GM19397 (cell line): Measurements from ENCODE around the gene UBR7.
"Not testable (repeated sequence)": the region's sequence is repeated elsewhere in the genome, so short reads cannot be mapped to it uniquely, and the experiment has no call there.

Experiments
- ATAC-seq: cut with Tn5 transposase; IDR thresholded peaks from one replicate; pipeline ENCODE4 v1.9.1; 2021; ENCODE audit warnings: mild to moderate bottlenecking, moderate library complexity; ENCODE audit not compliant: unreplicated experiment

The UBR7 gene, protein sequence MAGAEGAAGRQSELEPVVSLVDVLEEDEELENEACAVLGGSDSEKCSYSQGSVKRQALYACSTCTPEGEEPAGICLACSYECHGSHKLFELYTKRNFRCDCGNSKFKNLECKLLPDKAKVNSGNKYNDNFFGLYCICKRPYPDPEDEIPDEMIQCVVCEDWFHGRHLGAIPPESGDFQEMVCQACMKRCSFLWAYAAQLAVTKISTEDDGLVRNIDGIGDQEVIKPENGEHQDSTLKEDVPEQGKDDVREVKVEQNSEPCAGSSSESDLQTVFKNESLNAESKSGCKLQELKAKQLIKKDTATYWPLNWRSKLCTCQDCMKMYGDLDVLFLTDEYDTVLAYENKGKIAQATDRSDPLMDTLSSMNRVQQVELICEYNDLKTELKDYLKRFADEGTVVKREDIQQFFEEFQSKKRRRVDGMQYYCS

DNA sequence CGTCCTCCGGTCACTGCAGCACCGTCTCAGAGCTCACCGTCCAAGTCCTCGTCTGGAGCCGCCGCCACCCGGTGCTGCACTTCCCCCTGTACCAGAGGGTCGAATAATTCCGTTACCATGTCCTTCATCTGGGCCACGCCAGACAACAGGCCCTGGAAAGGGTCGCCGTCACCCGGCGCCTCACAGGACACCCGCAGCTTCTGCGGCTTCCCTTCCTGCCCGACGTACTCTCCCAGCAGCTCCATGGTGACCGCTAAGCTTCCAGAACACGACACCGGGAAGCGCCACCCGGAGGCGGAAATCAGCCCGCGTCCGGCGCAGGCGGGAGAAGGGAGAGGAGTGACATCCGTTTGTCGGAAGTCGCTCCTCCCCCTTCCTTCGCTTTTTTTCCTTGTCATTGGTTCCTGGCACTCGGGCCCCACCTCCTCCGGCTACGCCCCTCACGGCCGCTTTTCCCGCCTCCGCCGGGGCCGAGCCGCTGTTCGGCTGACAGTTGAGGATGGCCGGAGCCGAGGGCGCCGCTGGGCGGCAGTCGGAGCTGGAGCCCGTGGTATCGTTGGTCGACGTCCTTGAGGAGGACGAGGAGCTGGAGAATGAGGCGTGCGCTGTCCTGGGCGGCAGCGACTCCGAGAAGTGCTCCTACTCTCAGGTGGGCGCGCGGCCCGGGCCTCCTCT, at the start of gene UBR7, which contains the start of gene GON7:
UBR7 (plus strand) TSS at position 464 of the 675 bp plus-strand sequence; CDS start at position 500, 36 bp downstream.
GON7 (minus strand) TSS at position 273 of the 675 bp plus-strand sequence; CDS start at position 245, 28 bp downstream.
- peak; percentile 85 for ATAC-seq

- ATAC-seq = not testable (repeated sequence)
These were observed 48.7 kb upstream of the UBR7 start for GRCh38 chr14:93158349-93158748.

DNA sequence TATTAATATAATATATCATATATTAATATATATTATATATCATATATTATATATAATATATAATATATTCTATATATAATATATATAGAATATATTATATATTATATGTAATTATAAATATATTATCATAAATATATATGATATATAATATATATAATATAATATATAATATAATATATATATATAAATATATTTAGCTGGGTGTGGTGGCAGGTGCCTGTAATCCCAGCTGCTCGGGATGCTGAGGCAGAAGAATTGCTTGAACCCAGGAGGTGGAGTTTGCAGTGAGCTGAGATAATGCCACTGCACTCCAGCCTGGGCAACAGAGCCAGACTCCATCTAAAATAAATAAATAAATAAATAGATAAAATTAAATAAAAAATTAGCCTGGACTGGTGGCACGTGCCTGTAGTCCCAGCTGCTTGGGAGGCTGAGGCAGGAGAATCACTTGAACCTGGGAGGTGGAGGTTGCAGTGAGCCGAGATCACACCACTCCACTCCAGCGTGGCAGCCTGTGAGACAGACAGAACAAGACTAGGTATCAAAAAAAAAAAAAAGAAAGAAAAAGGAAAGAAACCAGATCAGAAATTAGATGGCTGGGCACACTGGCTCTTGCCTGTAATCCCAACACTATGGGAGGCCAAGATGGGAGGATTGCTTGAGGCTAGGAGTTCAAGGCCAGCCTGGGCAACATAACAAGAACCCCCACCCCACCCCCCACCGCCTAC, 47.3 kb upstream of the UBR7 start:
- not testable (repeated sequence) for ATAC-seq

GRCh38 chr14:93160353-93160801, 46.7 kb upstream of the UBR7 start:
- ATAC-seq = no peak

DNA sequence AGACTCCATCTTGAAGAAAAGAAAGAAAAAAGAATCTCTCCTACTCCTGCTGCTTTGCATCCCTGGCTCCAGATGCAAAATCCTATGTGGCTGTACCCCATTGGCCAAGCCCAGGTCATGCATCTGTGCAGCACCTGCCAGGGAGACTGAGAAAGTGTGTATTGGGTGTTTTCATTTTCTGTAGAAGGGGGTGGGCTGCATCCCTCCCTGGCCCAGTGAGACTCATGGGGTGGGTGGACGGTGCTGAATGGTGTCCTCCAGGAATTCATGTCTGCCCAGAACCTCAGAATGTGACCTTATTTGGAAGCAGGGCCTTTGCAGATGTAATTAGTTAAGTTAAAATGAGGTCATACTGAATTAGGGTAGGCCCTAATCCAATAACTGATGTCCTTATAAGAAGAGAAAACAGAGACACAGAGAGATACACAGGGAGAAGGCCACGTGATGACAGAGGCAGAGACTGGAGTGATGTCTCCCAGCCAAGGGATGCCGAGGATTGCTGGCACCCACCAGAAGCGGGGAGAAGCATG, 45.6 kb upstream of the UBR7 start:
- ATAC-seq = no peak

DNA sequence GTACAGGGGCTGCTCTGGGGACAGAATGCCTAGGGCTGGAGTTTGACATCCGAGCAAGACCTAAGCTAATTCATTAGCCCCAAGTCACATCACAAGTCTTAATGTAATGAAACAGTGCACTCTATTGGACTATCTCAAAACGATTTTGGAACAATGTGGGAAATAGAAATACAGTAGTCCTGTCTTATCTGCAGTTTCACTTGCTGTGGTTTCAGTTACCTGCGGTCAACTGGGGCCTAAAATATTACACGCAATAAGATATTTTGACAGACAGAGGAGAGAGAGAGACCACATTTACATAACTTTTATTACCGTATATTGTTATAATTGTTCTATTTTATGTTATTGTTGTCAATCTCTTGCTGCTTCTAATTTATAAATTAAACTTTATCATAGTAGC, 43.5 kb upstream of the UBR7 start:
- ATAC-seq = no peak

DNA sequence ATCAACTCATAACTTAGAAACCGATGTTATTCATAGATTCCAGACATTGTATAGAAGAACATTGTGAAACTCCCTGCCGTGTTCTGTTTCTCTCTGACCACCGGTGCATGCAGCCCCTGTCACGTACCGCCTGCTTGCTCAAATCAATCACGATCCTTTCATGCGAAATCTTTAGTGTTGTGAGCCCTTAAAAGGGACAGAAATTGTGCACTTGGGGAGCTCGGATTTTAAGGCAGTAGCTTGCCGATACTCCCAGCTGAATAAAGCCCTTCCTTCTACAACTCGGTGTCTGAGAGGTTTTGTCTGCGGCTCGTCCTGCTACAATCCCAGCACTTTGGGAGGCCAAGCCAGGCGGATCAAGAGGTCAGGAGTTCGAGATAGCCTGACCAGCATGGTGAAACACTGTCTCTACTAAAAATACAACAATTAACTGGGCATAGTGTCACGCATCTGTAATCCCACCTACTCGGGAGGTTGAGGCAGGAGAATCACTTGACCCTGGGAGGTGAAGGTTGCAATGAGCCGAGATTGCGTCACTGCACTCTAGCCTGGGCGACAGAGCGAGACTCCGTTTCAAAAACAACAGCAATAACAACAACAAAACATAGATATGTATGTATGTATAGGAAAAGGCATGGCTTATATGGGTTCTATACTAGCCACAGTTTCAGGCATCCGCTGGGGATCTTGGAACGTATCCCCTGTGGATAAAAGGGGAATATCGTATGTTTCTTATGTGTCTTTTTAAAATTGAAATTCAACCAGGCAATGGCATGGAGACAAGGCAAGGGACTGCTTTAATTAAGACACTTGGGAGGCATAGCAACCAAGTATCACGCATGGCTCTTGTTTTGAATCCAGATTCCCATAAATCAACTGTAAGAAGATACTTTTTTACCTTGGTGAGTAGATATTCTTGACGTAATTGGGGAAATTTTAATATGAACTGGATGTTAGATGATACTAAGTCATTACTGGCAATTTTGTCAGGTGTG, 41.5 kb upstream of the UBR7 start:
- ATAC-seq = not testable (repeated sequence)

DNA sequence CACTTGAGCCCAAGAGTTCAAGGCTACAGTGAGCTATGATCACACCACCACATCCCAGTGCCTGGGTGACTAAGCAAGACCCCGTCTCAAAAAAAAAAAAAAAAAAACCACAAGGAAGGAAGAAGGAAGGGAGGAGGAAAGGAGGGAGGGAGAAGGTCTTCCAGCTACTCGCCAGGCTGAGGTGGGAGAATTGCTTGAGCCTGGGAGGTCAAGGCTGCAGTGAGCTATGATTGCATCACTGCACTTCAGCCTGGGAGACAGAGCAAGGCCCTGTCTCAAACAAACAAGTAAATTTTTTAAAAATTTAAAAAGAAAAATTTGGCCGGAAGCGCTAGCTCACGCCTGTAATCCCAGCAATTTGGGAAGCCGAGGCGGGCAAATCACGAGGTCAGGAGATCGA, 38.4 kb upstream of the UBR7 start:
- not testable (repeated sequence) for ATAC-seq

GRCh38 chr14:93169619-93170018, 37.4 kb upstream of the UBR7 start:
- ATAC-seq = not testable (repeated sequence)

DNA sequence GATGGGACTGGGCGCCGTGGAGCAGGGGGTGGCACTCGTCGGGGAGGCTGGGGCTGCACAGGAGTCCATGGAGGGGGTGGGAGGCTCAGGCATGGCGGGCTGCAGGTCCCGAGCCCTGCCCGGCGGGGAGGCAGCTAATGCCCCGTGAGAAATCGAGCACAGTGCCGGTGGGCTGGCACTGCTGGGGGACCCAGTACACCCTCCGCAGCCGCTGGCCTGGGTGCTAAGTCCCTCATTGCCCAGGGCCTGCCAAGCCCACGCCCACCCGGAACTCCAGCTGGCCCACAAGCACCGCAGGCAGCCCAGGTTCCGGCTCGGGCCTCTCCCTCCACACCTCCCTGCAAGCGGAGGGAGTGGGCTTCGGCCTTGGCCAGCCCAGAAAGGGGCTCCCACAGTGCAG, 36.9 kb upstream of the UBR7 start:
- ATAC-seq = not testable (repeated sequence)

- no peak for ATAC-seq
These were observed 35.7 kb upstream of the UBR7 start for GRCh38 chr14:93171376-93171775.

DNA sequence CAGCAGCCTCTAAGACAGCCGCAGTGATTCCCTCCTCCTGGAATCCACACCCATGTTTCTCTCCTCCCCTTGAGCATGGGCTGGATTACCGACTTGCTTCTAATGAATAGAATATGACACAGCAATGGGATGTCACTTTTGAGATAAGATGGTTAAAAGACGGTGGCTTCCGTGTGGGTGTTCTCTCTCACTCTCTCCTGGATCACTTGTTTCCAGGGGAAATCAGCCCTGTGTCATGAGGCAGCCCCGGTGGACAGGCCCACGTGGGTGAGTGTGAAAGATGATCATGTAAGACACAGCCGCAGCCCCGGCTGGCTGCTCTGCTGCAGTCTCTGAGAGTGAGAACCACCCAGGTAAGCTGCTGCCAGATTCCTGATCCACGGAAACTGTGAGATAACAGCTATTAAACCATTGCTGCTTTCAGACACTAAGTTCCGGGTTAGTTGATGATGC, 33.1 kb upstream of the UBR7 start:
- no peak for ATAC-seq

GRCh38 chr14:93174731-93175130, 32.3 kb upstream of the UBR7 start:
- ATAC-seq = not testable (repeated sequence)

DNA sequence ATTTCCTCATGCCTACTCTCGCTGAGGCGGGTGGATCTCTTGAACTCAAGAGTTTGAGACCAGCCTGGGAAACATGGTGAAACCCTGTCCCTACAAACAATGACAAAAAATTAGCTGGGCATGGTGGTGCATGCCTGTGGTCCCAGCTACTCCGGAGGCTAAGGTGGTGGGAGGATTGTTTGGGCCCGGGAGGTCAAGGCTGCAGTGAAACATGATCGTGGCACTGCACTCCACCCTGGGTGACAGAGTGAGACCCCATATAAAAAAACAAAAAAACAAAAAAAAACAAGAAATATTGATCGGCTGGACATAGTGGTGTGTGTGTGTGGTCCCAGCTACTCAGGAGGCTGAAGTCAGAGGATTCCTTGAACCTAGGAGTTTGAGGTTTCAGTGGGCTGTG, 31.6 kb upstream of the UBR7 start:
- ATAC-seq = no peak

DNA sequence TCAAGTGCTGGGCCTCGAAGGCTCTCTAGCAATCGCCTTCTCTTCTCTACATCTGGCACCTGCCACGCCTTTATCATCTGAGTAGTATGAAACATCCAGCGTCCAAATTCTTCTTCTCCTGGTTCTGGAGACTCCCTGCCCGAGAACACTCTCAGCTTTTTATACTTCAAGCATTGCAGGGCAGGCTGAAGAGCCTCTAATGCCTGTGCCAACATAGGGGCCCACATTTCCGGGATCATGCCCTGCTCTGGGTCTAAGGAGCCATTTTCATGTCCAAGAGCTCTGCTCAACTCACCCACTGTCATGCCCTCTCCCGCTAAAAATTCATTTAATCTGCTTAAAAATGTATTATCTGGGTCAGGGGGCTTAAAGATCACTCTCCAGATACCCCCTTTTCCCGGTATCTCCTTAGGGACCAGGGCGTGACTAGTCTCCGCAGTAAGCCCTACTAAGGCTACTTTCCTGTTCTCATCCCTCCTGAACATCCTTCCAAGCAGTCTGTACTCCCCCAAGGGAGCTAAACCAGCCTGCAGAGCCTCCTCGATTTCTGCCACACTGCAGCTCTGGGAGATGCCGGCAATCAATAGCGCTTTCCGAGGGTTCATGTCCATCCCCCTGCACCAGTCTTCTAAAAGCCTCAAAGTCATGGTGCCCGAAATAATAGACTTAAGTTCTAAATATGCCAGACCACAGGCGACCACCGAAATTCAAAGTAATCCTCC, 23.3 kb upstream of the UBR7 start:
- ATAC-seq = no peak

DNA sequence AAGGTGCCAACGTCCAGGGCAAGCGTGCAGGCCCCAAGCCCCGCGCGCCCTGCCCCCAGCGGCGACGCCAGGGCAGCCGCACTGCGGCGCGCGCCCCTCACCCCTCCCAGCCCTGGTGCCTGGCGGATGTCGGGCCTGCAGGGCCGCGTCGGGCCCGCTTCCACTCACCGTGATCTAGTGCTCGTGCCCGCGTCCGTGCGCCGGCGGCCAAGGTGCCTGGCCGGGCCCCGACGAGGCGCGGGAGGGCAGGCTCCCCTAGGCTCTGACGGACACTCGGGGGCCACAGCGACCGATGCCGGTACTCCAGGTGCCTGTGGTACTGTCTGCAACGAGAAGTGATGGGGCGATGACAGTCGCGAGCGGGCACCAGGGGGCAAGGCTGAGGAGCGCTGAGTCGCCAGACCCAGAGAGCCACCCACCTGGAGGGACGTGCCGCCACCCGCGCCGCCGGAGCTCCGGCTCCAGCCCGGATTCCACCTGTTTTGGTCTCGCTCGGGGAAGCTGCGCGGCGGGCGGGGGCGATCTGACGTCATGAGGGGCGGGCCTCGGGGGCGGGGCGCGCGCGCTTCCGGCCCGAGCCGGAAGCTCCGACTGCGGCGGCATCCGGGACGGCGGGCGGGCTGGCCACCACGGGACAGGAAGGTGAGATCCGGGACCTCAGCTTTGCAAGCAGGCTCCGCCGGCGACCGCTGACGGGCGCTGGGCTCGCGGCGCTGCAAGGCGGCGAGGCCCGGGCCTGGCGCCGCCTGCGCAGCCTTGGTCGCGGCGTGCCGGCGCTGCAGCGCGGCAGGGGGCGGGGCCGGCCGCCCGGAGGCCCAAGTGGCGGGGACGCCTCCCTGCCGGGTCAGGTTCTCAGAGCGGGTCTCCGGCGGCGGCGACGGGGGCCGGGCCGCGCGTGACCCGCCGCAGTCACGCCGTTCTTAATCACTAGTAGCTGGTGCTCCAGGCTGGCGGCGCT, 22.4 kb upstream of the UBR7 start, which contains the start of the genes LYSET and MOAP1:
LYSET (plus strand) TSS at position 927 of the 958 bp plus-strand sequence. CDS start 89 bp downstream, outside the sequence.
MOAP1 (minus strand) TSS at position 507 of the 958 bp plus-strand sequence. CDS start 655 bp downstream, outside the sequence.
- ATAC-seq = peak; percentile 82

DNA sequence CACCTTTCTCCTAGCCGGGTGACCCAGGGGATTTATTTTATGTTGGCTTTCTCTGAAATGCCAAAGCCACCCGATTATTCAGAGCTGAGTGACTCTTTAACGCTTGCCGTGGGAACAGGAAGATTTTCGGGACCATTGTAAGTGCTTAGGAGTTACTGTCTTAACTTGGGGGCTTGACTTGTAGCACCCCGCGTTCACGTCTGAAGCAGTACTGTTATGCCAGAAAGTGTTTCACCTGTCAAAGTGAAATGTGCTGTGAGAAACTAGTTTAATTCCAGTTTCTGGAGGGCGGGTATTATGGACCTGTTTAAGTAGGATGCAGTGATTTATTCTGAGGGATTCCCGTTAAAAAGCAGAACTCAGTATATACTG, 21.7 kb upstream of the UBR7 start:
- ATAC-seq = no peak

- ATAC-seq = no peak
These were observed 20.6 kb upstream of the UBR7 start for GRCh38 chr14:93186466-93186865.
